Renal cortex interstitium (tissue), 11 donors: Measurements from ENCODE around the gene MOG. TPM values are rescaled to one million over a fixed set of nuclear protein-coding genes. Genes with fewer than 3 reads are reported as not detected.
"Not testable (repeated sequence)": the region's sequence is repeated elsewhere in the genome, so short reads cannot be mapped to it uniquely, and the experiment has no call there.

ENCODE experiments used
- DNase-seq, 11 donors: peaks; one replicate each; pipeline ENCODE4 v3.0.0-alpha.2; 2013; ENCODE audit warnings: low read depth in 9 of 11, low spot score in 4 of 11; ENCODE audit errors: extremely low read depth in 1 of 11
- polyA plus RNA-seq, 3 donors: library from polyadenylated mRNA; unstranded; fragments of 120-200 nt; gene quantifications; one replicate each; pipeline ENCODE4 v1.2.1, GENCODE V29; 2013; ENCODE audit not compliant: insufficient read length in 3 of 3

The MOG gene
- polyA plus RNA-seq, 3 donors: 0.20 TPM; not detected in 2

GRCh38 chr6:29667158-29667557 is 10.3 kb downstream of the MOG start:
- no peak for DNase-seq

GRCh38 chr6:29671026-29671425 is 14.1 kb downstream of the MOG start:
- no peak for DNase-seq

- DNase-seq: not testable (repeated sequence)
These were observed 15.2 kb downstream of the MOG start for GRCh38 chr6:29672116-29672515.

GRCh38 chr6:29673161-29673560 is 16.3 kb downstream of the MOG start:
- DNase-seq: no peak

- no peak for DNase-seq
These were observed 17.1 kb downstream of the MOG start for GRCh38 chr6:29674008-29674407.

GRCh38 chr6:29675561-29675960 is 18.7 kb downstream of the MOG start:
- DNase-seq: no peak

- DNase-seq: no peak
These were observed 20.2 kb downstream of the MOG start for GRCh38 chr6:29676981-29677601.

- DNase-seq: no peak
These were observed 21.2 kb downstream of the MOG start for GRCh38 chr6:29678114-29678513.

GRCh38 chr6:29679962-29680361 is 23.1 kb downstream of the MOG start:
- no peak for DNase-seq

- no peak for DNase-seq
These were observed 23.5 kb downstream of the MOG start for GRCh38 chr6:29680416-29680815.

GRCh38 chr6:29680904-29681303 is 24.0 kb downstream of the MOG start, which contains the start of gene ZFP57:
TSS of gene ZFP57 (minus strand) at chr6:29681152. CDS start at chr6:29677003, 4,149 bp downstream.
- no peak for DNase-seq

GRCh38 chr6:29681811-29682210 is 24.9 kb downstream of the MOG start:
- no peak for DNase-seq

- DNase-seq: no peak
These were observed 28.9 kb downstream of the MOG start for GRCh38 chr6:29685718-29686326.

GRCh38 chr6:29694637-29695036 is 37.7 kb downstream of the MOG start:
- DNase-seq: no peak

- no peak for DNase-seq
These were observed 39.5 kb downstream of the MOG start for GRCh38 chr6:29696147-29697125.

GRCh38 chr6:29702519-29703103 is 45.7 kb downstream of the MOG start:
- no peak for DNase-seq

- DNase-seq: peak in 7 of 11 donors; percentile 9 to 35 (median 31)
These were observed 48.7 kb downstream of the MOG start for GRCh38 chr6:29705389-29706231.

- DNase-seq: no peak
These were observed 51.7 kb downstream of the MOG start for GRCh38 chr6:29708432-29709179.
